K562 (cell line): ENCODE data around the gene SUPT5H. TPM values are rescaled to one million over a fixed set of nuclear protein-coding genes. Genes with fewer than 3 reads are reported as not detected.

Source experiments
- ATF3 ChIP-seq, 2 experiments: fragments of 450-650 bp in 1 of 2; sonication (generic) in 1 of 2; formaldehyde crosslinking in 1 of 2; IDR thresholded peaks in 1 of 2; conservative IDR thresholded peaks in 1 of 2; 2 replicates each; pipeline versions ENCODE4 v1.6.1 to v1.8.1; 2016 to 2023; ENCODE audit warnings: mild to moderate bottlenecking in 2 of 2, moderate library complexity in 2 of 2, inconsistent platforms in 1 of 2, missing genetic modification reagents in 1 of 2
- BRD4 ChIP-seq: fragments of 200-600 bp; sonication (generic); IDR thresholded peaks from 2 replicates; pipeline ENCODE4 v1.6.1; 2017; ENCODE audit warnings: inconsistent platforms
- FOXJ3 ChIP-seq: sonication (generic); formaldehyde crosslinking; IDR thresholded peaks from 2 replicates; pipeline ENCODE4 v1.4.0; 2020; ENCODE audit warnings: mild to moderate bottlenecking, missing genetic modification reagents
- FUS ChIP-seq: fragments of 200-400 bp; formaldehyde crosslinking; optimal IDR thresholded peaks from 2 replicates; pipeline ENCODE3; 2017; ENCODE audit warnings: low read depth, low read length
- GABPA ChIP-seq: fragments of 200-800 bp; sonication (Bioruptor generic); conservative IDR thresholded peaks from 2 replicates; pipeline ENCODE4 v1.6.1; 2016; ENCODE audit warnings: low read depth, missing genetic modification characterization, missing compliant biosample characterization
- GABPB1 ChIP-seq: sonication (generic); formaldehyde crosslinking; IDR thresholded peaks from 2 replicates; pipeline ENCODE4 v1.8.0; 2022; ENCODE audit warnings: mild to moderate bottlenecking, missing genetic modification reagents
- GTF2F1 ChIP-seq: IDR thresholded peaks from 2 replicates; pipeline ENCODE4 v1.6.1; 2011; ENCODE audit warnings: low read depth, low read length, improper control_type of control experiment
- MAX ChIP-seq: sonication (generic); formaldehyde crosslinking; IDR thresholded peaks from 2 replicates; pipeline ENCODE4 v1.9.0; 2022; ENCODE audit warnings: mild to moderate bottlenecking, missing genetic modification reagents
- MCM5 ChIP-seq: fragments of 450-650 bp; IDR thresholded peaks from 2 replicates; pipeline ENCODE4 v1.6.1; 2016; ENCODE audit warnings: low read depth
- MYC ChIP-seq, 2 experiments: fragments of 250-450 bp in 1 of 2; sonication (Bioruptor Pico) in 1 of 2; IDR thresholded peaks; 2 replicates each; pipeline versions ENCODE4 v1.5.1 to v1.6.1; 2012 to 2021; ENCODE audit warnings: low read depth in 2 of 2, borderline replicate concordance in 1 of 2, improper control_type of control experiment in 1 of 2, low read length in 1 of 2, mild to moderate bottlenecking in 1 of 2, moderate library complexity in 1 of 2
- NR2C1 ChIP-seq, 2 experiments: fragments of 450-650 bp; IDR thresholded peaks; 2 replicates each; pipeline ENCODE4 v1.6.1; 2017; ENCODE audit warnings: mild to moderate bottlenecking in 2 of 2, antibody characterized with exemption in 1 of 2, inconsistent platforms in 1 of 2, missing compliant biosample characterization in 1 of 2, missing genetic modification characterization in 1 of 2
- PML ChIP-seq: IDR thresholded peaks from 2 replicates; pipeline ENCODE4 v1.6.1; 2012; ENCODE audit warnings: low read length, inconsistent platforms
- RBM34 ChIP-seq: fragments of 200-400 bp; formaldehyde crosslinking; IDR thresholded peaks from 2 replicates; pipeline ENCODE4 v1.6.1; 2018; ENCODE audit warnings: low read length, borderline replicate concordance; ENCODE audit not compliant: insufficient read depth
- RNF2 ChIP-seq: sonication (generic); IDR thresholded peaks from 2 replicates; pipeline ENCODE4 v1.6.1; 2016
- TAF1 ChIP-seq: IDR thresholded peaks from 2 replicates; pipeline ENCODE4 v1.6.1; 2011; ENCODE audit warnings: mild to moderate bottlenecking, low read length, moderate library complexity; ENCODE audit not compliant: insufficient read depth, control insufficient read depth, severe bottlenecking; ENCODE audit errors: extremely low read depth
- TAL1 ChIP-seq: fragments of 450-650 bp; IDR thresholded peaks from 2 replicates; pipeline ENCODE4 v1.6.1; 2016; ENCODE audit warnings: mild to moderate bottlenecking
- ZNF12 ChIP-seq: sonication (generic); formaldehyde crosslinking; IDR thresholded peaks from 2 replicates; pipeline ENCODE4 v1.4.0; 2020; ENCODE audit warnings: mild to moderate bottlenecking, missing genetic modification reagents
- ZNF212 ChIP-seq: fragments of 450-650 bp; formaldehyde crosslinking; IDR thresholded peaks from 2 replicates; pipeline ENCODE4 v1.4.0; 2020; ENCODE audit warnings: mild to moderate bottlenecking
- ZNF408 ChIP-seq: fragments of 250-450 bp; sonication (Bioruptor Pico); IDR thresholded peaks from 2 replicates; pipeline ENCODE4 v1.4.0; 2020; ENCODE audit warnings: low read depth, mild to moderate bottlenecking, moderate library complexity
- ZNF740 ChIP-seq, 3 experiments: fragments of 200-800 bp in 1 of 3; sonication (Bioruptor generic) in 1 of 3; sonication (generic) in 1 of 3; formaldehyde crosslinking in 1 of 3; IDR thresholded peaks; 2 replicates each; pipeline versions ENCODE4 v1.6.1 to v1.8.0; 2016 to 2022; ENCODE audit warnings: mild to moderate bottlenecking in 2 of 3, missing compliant biosample characterization in 2 of 3, missing genetic modification characterization in 2 of 3, missing genetic modification reagents in 1 of 3
- polyA plus RNA-seq, 8 experiments: library from polyadenylated mRNA; depleted of rRNA in 4 of 8; stranded (reverse) in 5 of 8; unstranded in 3 of 8; fragments of >200 nt; fragmentation: Nextera tagmentation in 2 of 8; fragmentation: Illumina TruSeq in 1 of 8; extraction: Ambion mirVana in 2 of 8; extraction: Trizol in 1 of 8; gene quantifications; 2 replicates each; pipeline versions ENCODE4 v1.2.1 to v1.2.3, GENCODE V29; 2011 to 2014; ENCODE audit warnings: inconsistent platforms in 1 of 8, missing spikeins in 1 of 8
- total RNA-seq, 7 experiments: library from RNA; depleted of rRNA in 6 of 7; stranded (reverse); fragments of >200 nt in 6 of 7; fragmentation: Illumina TruSeq in 2 of 7; extraction: Trizol in 2 of 7; gene quantifications; 2 replicates each; pipeline versions ENCODE4 v1.2.1 to v1.2.3, GENCODE V29; 2011 to 2021; ENCODE audit warnings: low replicate concordance in 1 of 7
- TF ChIP-seq, protein P1 (sequence below): fragments of 250-450 bp; sonication (Bioruptor Pico); IDR thresholded peaks from 2 replicates; pipeline ENCODE4 v1.9.0; 2021; ENCODE audit warnings: mild to moderate bottlenecking, inconsistent platforms

SUPT5H gene
- total and polyA plus RNA-seq, 9 of the 15 experiments (the other 6 are each of a cell fraction or from before 2014, with no cell fraction given) = 13.3 to 85.9 (median 35.9) TPM

DNA sequence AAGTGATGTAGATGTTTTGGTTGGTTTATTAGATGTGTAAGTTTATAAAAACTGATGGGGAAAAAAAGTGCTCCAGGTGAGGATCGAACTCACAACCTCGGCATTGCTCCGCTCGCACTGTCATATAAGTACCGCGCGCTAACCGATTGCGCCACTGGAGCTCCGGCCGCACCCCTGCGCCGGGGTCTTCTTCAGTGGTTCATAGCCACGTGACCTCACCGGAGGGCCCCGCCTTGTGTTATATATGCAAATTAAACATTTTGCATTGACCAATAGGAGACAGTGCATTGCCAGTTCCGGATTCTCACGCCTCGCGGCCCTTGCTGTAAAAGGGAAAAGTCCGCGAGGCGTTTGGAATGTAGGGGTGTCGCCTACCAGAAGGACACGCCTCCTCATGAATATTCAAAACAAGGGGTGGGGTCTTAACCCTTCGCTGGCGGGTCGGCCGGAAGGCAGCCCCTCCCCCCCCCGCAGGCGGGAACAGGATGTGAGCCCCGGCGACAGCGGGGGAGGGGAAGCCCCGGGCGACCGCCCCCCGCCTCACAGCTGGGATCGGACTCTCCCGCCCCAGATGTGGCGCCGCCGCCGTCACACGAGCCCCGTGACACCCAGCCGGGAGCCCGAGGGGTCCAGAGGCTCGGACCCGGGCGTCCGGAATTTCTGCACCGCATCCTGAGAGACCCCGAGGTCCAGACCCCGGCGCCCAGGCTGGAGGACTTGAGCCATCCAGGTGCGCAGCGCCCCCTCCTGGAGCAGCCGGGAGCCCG, 33.1 kb upstream of the SUPT5H start, which contains the start of gene PLEKHG2 (continued):
- TF ChIP-seq GABPA (peak; percentile 94), ZNF12 (CRISPR knock-in tag) (no peak), RBM34 (no peak), ZNF408 (CRISPR knock-in tag) (no peak), FOXJ3 (CRISPR knock-in tag) (no peak), GTF2F1 (0 out of 2 replicates have a peak, but pooled peaks have one; percentile 31), NR2C1 (IDR thresholded peaks at IDR 0.05) (no peak), NR2C1 (tag; IDR thresholded peaks at IDR 0.05) (no peak), MAX (CRISPR knock-in tag) (no peak; the same call in none of the 2 replicates), PML (peak; percentile 47; the same call in 1 of the 2 replicates), BRD4 (no peak), MCM5 (no peak), FUS (no peak), ZNF212 (0 out of 2 replicates have a peak, but pooled peaks have one; percentile 38), TAF1 (peak; percentile 52), ZNF740 (CRISPR knock-in tag; IDR thresholded peaks at IDR 0.05) (peak; percentile 4; the same call in 1 of the 2 replicates), ZNF740 (tag; IDR thresholded peaks at IDR 0.05) (peak in 1 of 2 experiments; percentile 79; a peak in 1 of 4 replicates), ATF3 (IDR thresholded peaks at IDR 0.05) (peak; percentile 95), ATF3 (CRISPR knock-in tag; conservative IDR thresholded peaks at IDR 0.05) (peak; percentile 96), TAL1 (no peak), RNF2 (peak; percentile 64), MYC (IDR thresholded peaks at IDR 0.05; ENCODE audit: low read depth, low read length) (peak; percentile 73), MYC (CRISPR knock-in tag; IDR thresholded peaks at IDR 0.05; ENCODE audit: borderline replicate concordance, low read depth) (no peak), GABPB1 (CRISPR knock-in tag) (peak; percentile 82)
- TF ChIP-seq, protein P1, sequence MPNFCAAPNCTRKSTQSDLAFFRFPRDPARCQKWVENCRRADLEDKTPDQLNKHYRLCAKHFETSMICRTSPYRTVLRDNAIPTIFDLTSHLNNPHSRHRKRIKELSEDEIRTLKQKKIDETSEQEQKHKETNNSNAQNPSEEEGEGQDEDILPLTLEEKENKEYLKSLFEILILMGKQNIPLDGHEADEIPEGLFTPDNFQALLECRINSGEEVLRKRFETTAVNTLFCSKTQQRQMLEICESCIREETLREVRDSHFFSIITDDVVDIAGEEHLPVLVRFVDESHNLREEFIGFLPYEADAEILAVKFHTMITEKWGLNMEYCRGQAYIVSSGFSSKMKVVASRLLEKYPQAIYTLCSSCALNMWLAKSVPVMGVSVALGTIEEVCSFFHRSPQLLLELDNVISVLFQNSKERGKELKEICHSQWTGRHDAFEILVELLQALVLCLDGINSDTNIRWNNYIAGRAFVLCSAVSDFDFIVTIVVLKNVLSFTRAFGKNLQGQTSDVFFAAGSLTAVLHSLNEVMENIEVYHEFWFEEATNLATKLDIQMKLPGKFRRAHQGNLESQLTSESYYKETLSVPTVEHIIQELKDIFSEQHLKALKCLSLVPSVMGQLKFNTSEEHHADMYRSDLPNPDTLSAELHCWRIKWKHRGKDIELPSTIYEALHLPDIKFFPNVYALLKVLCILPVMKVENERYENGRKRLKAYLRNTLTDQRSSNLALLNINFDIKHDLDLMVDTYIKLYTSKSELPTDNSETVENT (CRISPR knock-in tag) = peak; percentile 71; the same call in 1 of the 2 replicates
